K562 (cell line): ENCODE measurements around the gene ATP9A. TPM values are rescaled to one million over a fixed set of nuclear protein-coding genes. Genes with fewer than 3 reads are reported as not detected.

Experiments
- BHLHE40 ChIP-seq: IDR thresholded peaks from 2 replicates; pipeline ENCODE4 v1.6.1; 2011; ENCODE audit warnings: low read length, improper control_type of control experiment
- FIP1L1 ChIP-seq: fragments of 200-400 bp; formaldehyde crosslinking; IDR thresholded peaks from 2 replicates; pipeline ENCODE4 v1.6.1; 2018; ENCODE audit warnings: mild to moderate bottlenecking, low read depth, low read length; ENCODE audit not compliant: poor library complexity, severe bottlenecking
- GATA2 ChIP-seq: sonication (generic); formaldehyde crosslinking; IDR thresholded peaks from 2 replicates; pipeline ENCODE4 v1.4.0; 2020; ENCODE audit warnings: mild to moderate bottlenecking, missing genetic modification reagents
- MYBL2 ChIP-seq, 2 experiments: fragments of 450-650 bp in 1 of 2; sonication (generic) in 1 of 2; formaldehyde crosslinking in 1 of 2; IDR thresholded peaks; 2 replicates each; pipeline versions ENCODE4 v1.6.1 to v1.8.1; 2017 to 2022; ENCODE audit warnings: borderline replicate concordance in 1 of 2, inconsistent platforms in 1 of 2, low read depth in 1 of 2, mild to moderate bottlenecking in 1 of 2, missing genetic modification reagents in 1 of 2, moderate library complexity in 1 of 2
- NCOA1 ChIP-seq: fragments of 450-650 bp; IDR thresholded peaks from 2 replicates; pipeline ENCODE4 v1.6.1; 2016; ENCODE audit warnings: low read depth
- PML ChIP-seq: IDR thresholded peaks from 2 replicates; pipeline ENCODE4 v1.6.1; 2012; ENCODE audit warnings: low read length, inconsistent platforms
- RB1 ChIP-seq: fragments of 450-650 bp; IDR thresholded peaks from 2 replicates; pipeline ENCODE4 v1.6.1; 2017; ENCODE audit warnings: low read depth, mild to moderate bottlenecking
- RFX7 ChIP-seq: fragments of 250-450 bp; sonication (Bioruptor Pico); IDR thresholded peaks from 2 replicates; pipeline ENCODE4 v1.5.1; 2021; ENCODE audit warnings: mild to moderate bottlenecking
- polyA plus RNA-seq, 8 experiments: library from polyadenylated mRNA; depleted of rRNA in 4 of 8; stranded (reverse) in 5 of 8; unstranded in 3 of 8; fragments of >200 nt; fragmentation: Nextera tagmentation in 2 of 8; fragmentation: Illumina TruSeq in 1 of 8; extraction: Ambion mirVana in 2 of 8; extraction: Trizol in 1 of 8; gene quantifications; 2 replicates each; pipeline versions ENCODE4 v1.2.1 to v1.2.3, GENCODE V29; 2011 to 2014; ENCODE audit warnings: inconsistent platforms in 1 of 8, missing spikeins in 1 of 8
- total RNA-seq, 7 experiments: library from RNA; depleted of rRNA in 6 of 7; stranded (reverse); fragments of >200 nt in 6 of 7; fragmentation: Illumina TruSeq in 2 of 7; extraction: Trizol in 2 of 7; gene quantifications; 2 replicates each; pipeline versions ENCODE4 v1.2.1 to v1.2.3, GENCODE V29; 2011 to 2021; ENCODE audit warnings: low replicate concordance in 1 of 7
- TF ChIP-seq, protein P1 (sequence below), 2 experiments: fragments of 450-650 bp in 1 of 2; sonication (generic) in 1 of 2; formaldehyde crosslinking; conservative IDR thresholded peaks; 2 replicates each; pipeline versions ENCODE4 v1.4.0 to v1.8.1; 2020 to 2022; ENCODE audit warnings: mild to moderate bottlenecking in 1 of 2, missing genetic modification reagents in 1 of 2
- TF ChIP-seq, protein P2 (sequence below): sonication (generic); formaldehyde crosslinking; IDR thresholded peaks from 2 replicates; pipeline ENCODE4 v1.8.0; 2022; ENCODE audit warnings: mild to moderate bottlenecking, low read depth, missing genetic modification reagents
- TF ChIP-seq, protein P3 (sequence below), 2 experiments: fragments of 450-650 bp; conservative IDR thresholded peaks; 2 replicates each; pipeline ENCODE4 v1.6.1; 2017; ENCODE audit warnings: mild to moderate bottlenecking in 2 of 2, moderate library complexity in 2 of 2
- TF ChIP-seq, protein P4 (sequence below): sonication (generic); formaldehyde crosslinking; IDR thresholded peaks from 2 replicates; pipeline ENCODE4 v1.8.1; 2023; ENCODE audit warnings: mild to moderate bottlenecking, missing genetic modification reagents

The ATP9A gene
- total and polyA plus RNA-seq, 9 of the 15 experiments (the other 6 are each of a cell fraction or from before 2014, with no cell fraction given) = 0.18 to 0.62 (median 0.29) TPM

DNA sequence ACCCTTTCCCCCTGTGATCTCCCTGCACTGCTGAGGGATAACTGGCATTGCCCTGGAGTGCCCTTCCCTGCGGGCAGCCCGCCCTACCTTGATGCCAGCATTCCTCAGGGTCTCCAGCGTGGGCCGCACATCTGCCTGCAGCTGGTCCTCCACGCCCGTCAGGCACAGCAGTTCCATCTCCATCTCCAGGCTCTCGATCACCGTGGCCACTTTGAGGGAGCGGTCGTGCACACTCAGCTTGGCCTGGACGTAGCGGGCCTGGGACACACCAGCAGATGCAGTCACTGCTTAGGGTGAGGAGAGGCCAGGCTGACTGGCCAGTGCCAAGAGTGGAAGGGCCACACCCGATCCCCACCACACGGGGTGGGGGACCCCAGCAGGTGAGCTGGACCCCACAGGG lies 143.1 kb downstream of the ATP9A start (continued):
- TF ChIP-seq, protein P1, sequence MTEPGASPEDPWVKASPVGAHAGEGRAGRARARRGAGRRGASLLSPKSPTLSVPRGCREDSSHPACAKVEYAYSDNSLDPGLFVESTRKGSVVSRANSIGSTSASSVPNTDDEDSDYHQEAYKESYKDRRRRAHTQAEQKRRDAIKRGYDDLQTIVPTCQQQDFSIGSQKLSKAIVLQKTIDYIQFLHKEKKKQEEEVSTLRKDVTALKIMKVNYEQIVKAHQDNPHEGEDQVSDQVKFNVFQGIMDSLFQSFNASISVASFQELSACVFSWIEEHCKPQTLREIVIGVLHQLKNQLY (CRISPR knock-in tag; conservative IDR thresholded peaks at IDR 0.05) = no peak
- no peak for TF ChIP-seq PML
- no peak for TF ChIP-seq FIP1L1
- TF ChIP-seq, protein P2, sequence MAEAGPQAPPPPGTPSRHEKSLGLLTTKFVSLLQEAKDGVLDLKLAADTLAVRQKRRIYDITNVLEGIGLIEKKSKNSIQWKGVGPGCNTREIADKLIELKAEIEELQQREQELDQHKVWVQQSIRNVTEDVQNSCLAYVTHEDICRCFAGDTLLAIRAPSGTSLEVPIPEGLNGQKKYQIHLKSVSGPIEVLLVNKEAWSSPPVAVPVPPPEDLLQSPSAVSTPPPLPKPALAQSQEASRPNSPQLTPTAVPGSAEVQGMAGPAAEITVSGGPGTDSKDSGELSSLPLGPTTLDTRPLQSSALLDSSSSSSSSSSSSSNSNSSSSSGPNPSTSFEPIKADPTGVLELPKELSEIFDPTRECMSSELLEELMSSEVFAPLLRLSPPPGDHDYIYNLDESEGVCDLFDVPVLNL (CRISPR knock-in tag) = no peak
- TF ChIP-seq, protein P3, sequence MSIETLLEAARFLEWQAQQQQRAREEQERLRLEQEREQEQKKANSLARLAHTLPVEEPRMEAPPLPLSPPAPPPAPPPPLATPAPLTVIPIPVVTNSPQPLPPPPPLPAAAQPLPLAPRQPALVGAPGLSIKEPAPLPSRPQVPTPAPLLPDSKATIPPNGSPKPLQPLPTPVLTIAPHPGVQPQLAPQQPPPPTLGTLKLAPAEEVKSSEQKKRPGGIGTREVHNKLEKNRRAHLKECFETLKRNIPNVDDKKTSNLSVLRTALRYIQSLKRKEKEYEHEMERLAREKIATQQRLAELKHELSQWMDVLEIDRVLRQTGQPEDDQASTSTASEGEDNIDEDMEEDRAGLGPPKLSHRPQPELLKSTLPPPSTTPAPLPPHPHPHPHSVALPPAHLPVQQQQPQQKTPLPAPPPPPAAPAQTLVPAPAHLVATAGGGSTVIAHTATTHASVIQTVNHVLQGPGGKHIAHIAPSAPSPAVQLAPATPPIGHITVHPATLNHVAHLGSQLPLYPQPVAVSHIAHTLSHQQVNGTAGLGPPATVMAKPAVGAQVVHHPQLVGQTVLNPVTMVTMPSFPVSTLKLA (conservative IDR thresholded peaks at IDR 0.05) = no peak
- no peak for TF ChIP-seq MYBL2 (IDR thresholded peaks at IDR 0.05; ENCODE audit: low read depth)
- no peak for TF ChIP-seq MYBL2 (CRISPR knock-in tag; IDR thresholded peaks at IDR 0.05; ENCODE audit: borderline replicate concordance)
- TF ChIP-seq RFX7 (CRISPR knock-in tag) = no peak
- TF ChIP-seq, protein P4, sequence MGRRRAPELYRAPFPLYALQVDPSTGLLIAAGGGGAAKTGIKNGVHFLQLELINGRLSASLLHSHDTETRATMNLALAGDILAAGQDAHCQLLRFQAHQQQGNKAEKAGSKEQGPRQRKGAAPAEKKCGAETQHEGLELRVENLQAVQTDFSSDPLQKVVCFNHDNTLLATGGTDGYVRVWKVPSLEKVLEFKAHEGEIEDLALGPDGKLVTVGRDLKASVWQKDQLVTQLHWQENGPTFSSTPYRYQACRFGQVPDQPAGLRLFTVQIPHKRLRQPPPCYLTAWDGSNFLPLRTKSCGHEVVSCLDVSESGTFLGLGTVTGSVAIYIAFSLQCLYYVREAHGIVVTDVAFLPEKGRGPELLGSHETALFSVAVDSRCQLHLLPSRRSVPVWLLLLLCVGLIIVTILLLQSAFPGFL = no peak
- no peak for TF ChIP-seq GATA2 (CRISPR knock-in tag)
- TF ChIP-seq BHLHE40 = no peak
- TF ChIP-seq NCOA1 = no peak
- no peak for TF ChIP-seq RB1
